ENCODE measurements around the gene HDAC4.
"Not testable (repeated sequence)": the region's sequence is repeated elsewhere in the genome, so short reads cannot be mapped to it uniquely, and the experiment has no call there.

Gene HDAC4

DNA sequence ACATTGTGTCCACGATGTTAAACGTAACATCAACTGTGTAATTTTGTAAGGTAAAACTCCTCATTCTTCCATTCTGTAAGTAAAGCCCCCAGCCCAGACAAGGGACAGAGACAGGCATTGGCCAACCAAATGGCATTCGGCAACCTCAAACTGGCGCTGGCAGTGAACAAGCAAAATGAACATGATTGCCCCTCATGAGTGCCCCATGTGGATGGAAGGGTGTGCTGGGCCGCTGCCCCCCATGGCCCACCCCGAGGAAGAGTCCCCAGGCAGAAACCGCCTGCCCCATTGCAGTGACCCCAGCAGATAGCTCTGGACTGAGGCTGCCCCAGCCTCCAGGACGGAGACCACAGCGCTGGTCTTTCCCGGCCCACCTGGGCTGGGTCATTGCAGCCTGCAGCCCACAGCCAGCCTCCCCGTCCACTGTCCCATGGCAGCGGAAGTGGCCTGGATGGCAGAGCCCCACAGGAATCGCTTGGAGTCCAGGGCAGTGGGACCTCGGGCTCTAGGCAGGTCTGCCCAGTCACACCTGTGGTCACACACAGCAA is 220.2 kb downstream of the HDAC4 start:
- in situ Hi-C loops (cut with MboI; ENCODE audit: low sequenced_read_pairs), result no loop called here

DNA sequence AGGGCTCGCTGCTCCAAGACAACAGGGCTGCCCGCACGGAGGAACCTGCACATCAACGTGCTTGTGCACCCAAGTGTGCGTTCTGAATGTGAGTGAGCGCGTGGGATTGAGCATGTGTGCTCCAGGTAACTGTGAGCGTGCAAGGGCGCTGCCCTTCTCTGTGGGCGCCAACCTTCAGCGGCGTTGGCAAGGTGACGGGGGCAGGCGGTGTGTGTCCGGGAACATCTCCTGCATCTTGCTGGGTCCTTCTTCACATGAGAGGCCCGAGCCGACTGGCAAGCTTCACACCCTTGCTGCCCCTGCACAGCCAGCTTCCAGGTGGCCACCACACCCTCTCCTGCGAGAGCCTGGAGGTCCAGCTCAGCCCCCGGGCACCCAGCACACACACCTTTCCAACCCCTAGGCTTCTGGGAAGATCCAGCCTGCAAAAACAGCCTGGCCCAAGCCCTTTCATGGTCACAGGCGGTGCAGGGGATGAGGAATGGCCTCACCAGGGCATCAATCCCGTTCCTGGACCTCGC is 220.9 kb downstream of the HDAC4 start:
- in situ Hi-C loops (cut with MboI; ENCODE audit: low sequenced_read_pairs), result no loop called here

- in situ Hi-C loops (cut with MboI; ENCODE audit: low sequenced_read_pairs), result no loop called here
Observed at GRCh38 chr2:239178954-239179353, 221.9 kb downstream of the HDAC4 start.

GRCh38 chr2:239178484-239178883 is 222.3 kb downstream of the HDAC4 start:
- in situ Hi-C loops (cut with MboI; ENCODE audit: low sequenced_read_pairs), result no loop called here

DNA sequence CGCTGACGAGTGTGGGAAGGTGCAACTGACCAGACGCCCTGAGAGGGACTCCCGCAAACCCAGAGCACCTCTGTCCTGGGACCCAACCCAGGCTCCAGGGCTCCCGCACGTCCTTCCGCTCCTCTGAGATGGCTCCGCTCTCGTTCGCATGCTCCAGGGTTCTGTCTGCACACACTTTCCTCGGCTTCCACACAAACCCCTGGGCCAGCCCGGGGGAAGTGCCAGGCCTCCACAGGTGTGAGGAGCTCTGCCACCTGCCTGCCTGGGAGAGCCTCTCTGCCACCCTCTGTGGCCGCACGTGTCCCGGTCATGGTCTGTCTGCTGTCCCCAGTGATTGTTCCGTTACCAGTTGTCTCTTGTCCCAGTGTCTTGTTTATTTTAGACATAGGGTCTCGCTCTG is 222.9 kb downstream of the HDAC4 start:
- in situ Hi-C loops (cut with MboI; ENCODE audit: low sequenced_read_pairs), result no loop called here

- in situ Hi-C loops (cut with MboI; ENCODE audit: low sequenced_read_pairs), result no loop called here
Observed at GRCh38 chr2:239177325-239177724, 223.5 kb downstream of the HDAC4 start.

GRCh38 chr2:239176138-239176803 is 224.5 kb downstream of the HDAC4 start:
- in situ Hi-C loops (cut with MboI; ENCODE audit: low sequenced_read_pairs), result not testable (repeated sequence)

DNA sequence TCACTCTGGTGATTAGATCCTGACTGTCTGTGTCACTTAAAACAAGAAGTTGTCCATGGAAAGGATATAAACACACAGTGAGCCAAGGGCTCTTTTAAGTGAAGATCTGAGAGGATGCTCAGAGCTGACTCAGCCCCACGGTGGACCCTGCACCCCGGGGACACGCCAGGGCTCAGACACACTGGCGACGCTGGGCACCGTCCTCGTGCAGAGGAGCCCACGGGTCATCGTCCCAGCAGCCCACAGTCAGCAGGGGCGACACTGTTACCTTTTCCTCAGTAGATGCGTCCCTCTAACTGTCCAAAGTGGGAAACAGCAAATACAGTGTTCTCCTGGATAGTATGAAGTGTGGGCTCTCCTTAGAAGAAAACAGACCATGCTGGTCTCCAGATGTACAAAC is 225.6 kb downstream of the HDAC4 start:
- in situ Hi-C loops (cut with MboI; ENCODE audit: low sequenced_read_pairs), result no loop called here

GRCh38 chr2:239173301-239173700 is 227.5 kb downstream of the HDAC4 start:
- in situ Hi-C loops (cut with MboI; ENCODE audit: low sequenced_read_pairs), result no loop called here

DNA sequence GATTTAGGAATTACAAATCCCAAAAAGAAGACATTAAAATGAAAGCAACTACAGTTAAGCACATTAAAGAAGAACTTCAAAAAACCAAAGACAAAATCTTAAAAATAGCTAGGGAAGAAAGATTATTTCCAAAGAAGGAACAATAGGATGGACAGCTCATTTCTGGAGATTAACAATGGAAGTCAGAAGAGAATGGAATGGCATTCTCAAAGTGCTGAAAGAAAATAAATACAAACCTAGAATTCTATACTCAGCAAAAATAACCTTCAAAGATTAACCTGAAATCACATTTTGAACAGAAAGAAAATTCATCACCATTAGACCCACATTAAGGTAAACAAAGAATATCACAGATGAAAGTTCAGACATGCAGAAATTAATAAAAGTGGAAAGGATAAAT is 229.2 kb downstream of the HDAC4 start:
- in situ Hi-C loops (cut with MboI; ENCODE audit: low sequenced_read_pairs), result no loop called here

- in situ Hi-C loops (cut with MboI; ENCODE audit: low sequenced_read_pairs), result no loop called here
Observed at GRCh38 chr2:239169311-239170048, 231.3 kb downstream of the HDAC4 start.

DNA sequence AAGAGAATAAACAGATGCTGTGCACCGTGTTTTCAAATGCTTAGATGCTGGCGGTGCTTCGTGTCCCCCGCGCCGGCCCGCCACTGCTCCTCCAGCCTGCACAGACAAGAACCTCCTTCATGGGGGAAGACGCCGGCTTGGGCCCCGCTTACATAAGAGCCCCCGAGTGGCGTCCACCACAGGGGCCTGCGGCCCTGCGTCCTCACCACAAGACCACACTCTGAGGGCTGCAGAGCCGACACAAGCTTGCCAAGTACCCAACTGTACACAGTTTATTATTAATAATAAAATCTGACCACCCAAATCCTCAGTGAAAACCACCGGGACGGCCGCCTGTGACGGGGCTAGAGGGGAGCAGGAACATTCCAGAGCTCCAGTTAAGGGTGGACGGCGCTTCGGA is 232.2 kb downstream of the HDAC4 start:
- in situ Hi-C loops (cut with MboI; ENCODE audit: low sequenced_read_pairs), result no loop called here

- in situ Hi-C loops (cut with MboI; ENCODE audit: low sequenced_read_pairs), result no loop called here
Observed at GRCh38 chr2:239167766-239168444, 232.9 kb downstream of the HDAC4 start.

DNA sequence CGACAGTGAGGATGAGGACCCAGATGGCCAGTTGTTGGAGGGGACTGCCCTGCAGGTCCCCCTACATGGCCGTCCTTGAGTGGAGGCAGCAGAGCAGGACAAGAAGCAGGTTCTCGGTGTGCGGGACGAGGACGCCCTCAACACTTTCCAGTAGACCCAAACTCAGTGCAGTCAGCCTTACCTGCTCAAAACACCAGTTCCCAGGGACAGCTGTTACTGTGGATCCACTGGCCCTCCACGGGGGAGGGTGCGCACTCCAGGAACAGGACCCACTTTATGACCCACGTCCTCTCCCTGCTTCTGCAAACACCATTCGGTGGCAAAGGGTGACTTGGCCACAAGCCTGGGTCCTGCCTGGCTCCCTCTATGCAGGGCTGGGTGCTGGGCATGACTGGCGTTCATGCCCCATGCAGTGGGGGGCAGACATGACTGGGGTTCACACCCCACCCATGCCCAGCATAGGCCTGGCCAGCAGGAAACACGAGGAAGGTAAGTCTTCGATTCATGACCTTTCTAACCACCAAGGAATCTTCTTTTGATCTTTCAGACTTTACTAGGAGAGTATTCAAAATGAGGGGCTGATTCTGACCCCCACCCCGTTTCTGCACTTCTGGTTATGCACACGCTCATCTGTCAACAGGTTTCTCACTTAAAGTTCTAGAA is 233.7 kb downstream of the HDAC4 start:
- in situ Hi-C loops (cut with MboI; ENCODE audit: low sequenced_read_pairs), result no loop called here

DNA sequence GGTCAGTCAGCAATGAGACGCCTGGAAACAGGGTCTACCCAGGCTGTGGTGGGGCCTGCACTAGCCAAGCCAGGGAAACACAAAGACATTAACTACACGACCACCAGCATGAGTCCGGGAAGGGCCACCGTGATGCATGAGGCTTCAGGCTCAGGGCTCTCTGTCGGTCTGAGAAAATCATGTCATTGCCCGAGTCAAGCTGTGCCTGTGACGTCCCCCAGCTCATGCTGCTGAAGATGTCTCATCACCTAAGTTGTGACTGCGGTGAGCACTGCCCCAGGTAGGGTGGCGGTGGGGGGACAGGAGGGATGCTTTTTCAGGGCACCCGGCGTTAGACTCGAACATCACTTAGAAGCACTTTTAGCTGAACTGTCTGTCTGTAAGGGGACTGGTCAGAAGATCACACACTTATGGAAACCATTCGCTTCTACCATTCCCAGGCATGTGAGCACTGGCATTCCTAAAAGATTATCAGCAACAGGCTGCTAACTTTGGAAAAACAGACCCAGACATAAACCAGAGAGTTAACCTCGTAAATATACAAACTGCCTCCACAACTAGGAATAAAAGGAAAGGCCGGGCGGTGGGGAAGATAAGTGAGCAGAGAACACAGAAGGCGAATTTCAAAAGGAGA is 234.5 kb downstream of the HDAC4 start:
- in situ Hi-C loops (cut with MboI; ENCODE audit: low sequenced_read_pairs), result no loop called here

DNA sequence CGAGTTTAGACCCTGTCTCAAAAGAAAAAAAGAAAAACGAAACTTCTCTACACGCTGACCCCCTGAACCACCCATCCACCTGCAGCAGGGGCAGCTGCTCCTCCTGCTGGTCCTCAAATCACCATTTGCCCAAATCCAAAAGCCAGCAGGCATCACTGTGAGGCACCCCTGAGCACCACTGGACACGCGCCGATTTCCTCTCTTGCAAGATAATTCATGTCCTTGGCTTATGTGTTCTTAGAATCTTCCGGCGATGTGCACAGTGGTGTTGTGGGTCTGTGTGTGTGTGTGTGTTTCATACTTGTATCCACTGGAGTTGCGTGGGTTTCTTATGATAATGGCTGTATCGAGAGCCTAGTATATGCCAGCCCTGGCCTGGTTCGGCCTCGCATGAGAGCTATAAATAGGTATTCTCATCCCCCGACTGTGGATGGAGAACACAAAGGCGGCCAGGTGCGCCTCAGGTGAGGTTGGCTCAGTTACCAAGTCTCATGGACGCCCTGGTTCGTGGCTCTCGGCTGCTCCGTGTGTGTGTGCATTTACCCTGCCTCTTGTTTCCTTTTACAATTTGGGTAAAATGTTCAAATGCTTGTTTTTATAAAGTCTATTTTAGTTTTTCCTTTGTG is 235.5 kb downstream of the HDAC4 start:
- in situ Hi-C loops (cut with MboI; ENCODE audit: low sequenced_read_pairs), result no loop called here

DNA sequence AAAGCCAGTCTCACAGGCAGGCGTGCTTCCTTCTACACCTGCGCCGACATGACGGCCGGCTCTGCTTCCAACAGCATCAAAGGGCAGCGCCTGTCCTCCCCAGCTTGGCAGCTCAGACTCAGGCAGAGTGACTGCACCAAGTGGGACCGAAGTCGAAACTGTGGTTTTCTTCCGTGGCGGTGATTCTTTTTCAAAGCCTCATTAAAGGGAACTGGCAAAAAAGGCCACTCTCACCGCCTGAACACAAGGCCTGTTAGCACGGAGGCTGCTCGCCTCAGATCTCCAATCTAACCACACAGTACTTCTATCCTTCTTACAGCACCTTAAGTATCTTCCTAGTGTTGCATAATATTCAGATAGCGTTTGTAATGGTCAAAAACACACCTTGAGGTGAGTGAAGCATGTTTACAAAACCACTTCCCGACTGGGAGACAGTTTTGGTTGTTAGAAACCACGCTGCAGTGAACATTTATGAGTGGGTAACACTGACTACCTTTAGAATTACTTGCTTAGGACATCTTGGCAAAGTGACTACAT is 236.4 kb downstream of the HDAC4 start:
- in situ Hi-C loops (cut with MboI; ENCODE audit: low sequenced_read_pairs), result no loop called here

DNA sequence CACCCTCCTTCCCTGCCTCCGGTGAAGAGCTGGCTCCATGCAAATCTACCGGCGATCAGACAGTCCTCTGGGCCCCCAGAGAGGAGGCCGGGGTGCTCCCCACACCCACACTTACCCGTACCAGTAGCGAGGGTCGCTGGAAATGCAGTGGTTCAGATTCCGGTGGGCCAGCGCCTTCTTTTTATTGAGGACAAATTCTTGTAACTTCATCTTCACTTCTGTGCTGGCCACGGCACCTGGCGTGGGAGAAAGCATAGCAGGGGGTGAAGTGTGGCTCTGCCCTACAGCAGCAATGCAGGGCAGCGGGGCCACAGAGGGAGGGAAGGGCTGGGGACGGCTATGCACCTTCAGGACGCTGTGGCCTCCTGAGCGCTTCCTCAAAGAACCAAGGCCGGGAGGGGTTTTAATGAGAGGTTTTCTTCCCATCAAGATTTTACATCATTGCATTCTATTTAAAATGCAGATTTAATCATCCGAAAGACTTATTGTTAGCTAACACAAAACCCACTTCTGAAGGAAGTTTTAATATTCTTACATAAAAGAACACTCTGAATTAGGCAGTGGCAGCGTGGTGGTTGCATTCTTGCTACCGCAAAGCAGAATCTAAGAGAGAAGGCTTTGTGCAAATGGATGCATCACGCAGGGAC is 237.0 kb downstream of the HDAC4 start:
- in situ Hi-C loops (cut with MboI; ENCODE audit: low sequenced_read_pairs), result no loop called here

GRCh38 chr2:239162976-239163687 is 237.7 kb downstream of the HDAC4 start:
- in situ Hi-C loops (cut with MboI; ENCODE audit: low sequenced_read_pairs), result no loop called here

Measured in HL-60/S4 treated with phorbol 12-myristate 13-acetate at 8.2 ng/mL for 4 days and 3 days (cell line).